Islet of Langerhans (tissue), 1 donor: Measurements from ENCODE around the gene SLC4A5.

Experiments used
- FAIRE-seq: peaks from one replicate; lab custom pipeline; 2011; peaks lifted over from hg19 to GRCh38; lab: Jason Lieb, UNC

SLC4A5 gene

DNA sequence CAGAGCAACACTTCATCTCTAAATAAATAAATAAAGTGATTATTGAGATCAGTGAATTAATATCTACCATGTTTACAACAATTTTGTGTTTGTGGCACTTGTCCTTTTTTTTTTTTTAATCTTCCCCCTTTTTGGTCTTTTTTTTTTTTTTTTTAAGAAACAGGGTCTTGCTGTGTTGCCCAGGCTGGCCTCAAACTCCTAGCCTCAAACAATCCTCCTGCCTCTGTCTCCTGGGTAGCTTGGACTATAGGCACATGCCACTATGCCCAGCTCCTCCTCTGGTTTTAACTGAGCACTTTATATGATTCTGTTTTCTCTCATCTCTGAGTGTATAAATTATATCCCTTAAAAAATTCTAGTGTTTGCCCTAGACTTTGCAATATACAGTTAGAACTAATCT, 30.3 kb downstream of the SLC4A5 start:
- no peak for FAIRE-seq

DNA sequence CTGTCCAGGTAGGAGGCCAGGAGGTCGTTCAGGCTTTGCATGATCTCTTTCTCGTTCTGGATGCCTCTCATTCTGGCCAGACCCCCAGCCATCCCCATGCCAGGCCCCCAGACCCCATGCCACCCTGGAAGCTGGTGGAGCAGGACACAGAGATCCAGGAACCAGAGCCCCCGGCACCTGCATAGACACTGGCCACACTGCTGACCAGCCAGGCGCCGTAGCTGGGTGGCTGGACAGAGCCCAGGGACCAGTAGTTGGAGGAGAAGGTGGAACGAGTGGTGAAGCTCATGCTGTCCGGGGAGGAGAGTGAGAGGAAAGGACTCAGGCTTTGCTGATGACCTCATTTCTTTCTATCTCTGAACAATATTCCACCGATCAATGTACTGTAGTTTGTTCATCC, 35.5 kb downstream of the SLC4A5 start:
- FAIRE-seq: no peak

DNA sequence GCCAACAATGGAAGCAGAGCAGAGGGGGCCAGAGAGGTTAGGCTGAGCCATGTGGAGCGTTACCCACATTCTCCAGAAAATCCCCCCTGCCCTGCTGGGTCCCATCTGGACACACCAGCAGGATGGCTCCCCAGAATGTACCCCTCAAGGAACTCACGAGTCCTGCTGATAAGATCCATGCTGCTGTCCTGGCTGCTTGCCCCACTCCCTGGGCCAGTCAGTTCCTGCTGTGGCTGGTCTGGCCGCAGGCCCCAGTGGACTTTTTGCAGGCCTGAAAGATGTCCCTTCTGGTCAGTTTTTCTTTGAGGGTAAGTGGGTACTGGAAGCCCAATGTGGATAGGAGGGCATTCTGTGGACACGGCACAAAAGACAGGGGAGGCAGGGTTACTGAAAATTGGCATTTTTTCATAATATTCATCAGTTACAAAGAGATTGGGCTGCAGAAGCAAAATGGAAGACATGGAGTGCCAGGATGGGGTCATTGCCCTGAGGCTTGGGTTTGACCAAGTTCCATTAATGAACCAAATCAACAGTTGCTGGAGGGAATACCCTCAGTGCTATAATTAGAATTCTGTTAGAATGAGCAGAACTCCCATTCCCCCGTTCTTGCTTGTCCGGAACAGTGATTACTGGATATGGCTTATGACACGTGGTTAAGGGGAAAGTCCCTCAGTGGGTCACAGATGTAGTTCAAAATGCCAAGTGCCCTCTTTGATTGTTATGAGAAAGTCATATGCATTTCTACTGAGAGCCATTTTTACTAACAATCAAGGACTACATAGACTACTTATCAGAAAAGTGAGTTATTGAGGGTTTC, 38.7 kb downstream of the SLC4A5 start:
- FAIRE-seq: no peak

DNA sequence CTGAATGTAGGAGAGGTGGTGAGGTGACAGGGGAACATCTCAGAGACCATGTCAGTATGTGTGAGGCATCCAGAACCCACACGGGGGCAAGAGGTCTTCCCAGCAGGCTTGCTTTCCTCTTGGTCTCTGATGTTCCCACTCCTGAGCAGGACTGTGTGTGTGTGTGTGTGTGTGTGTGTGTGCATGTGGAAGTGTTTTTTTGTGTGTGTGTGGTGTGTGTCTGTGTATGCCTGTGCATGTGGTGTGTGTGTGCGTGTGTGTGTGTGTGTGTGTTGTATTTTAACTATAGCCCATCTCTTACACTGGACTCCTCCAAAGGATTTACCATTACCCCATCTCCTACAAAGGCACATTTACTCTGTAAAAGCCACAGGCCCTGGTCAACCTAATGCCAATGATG, 40.4 kb downstream of the SLC4A5 start:
- FAIRE-seq: no peak

DNA sequence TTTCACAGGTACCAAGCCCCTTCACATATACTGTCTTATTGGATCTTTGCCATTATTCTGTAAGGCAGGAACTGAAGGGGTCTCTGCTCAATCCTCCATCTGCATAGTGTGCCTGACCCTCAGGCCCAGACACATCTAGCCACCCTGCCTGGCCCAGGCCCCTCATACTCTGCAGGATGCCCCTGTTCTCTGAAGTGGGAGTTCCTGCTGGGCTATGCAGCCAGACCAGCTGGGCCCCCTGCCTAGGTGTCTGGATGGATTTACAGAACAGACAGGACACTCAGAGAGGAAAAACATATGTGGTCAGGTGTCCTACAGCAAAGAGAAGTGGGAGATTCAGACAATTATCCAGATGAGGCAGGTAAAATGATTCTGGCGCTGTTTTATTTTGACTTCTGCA, 42.0 kb downstream of the SLC4A5 start:
- no peak for FAIRE-seq

DNA sequence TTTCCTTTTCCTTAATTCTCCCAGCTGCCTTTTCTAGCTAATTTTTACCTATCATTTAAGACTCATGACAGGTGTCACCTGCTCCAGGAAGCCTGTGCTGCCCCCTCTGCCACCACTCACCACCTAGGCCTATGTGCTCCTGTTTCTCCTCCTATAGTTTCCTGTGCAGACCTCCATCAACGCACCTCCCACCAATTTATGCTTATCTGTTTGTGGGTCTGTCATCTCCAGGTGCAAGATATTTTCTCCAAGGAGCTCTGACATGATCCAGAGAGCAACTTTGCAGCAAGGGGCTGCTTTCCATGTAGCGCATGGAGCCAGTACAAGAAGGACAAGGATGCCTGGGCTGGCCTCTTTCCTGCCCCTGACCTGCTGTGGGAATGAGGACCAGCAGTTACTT, 42.7 kb downstream of the SLC4A5 start:
- FAIRE-seq: no peak

DNA sequence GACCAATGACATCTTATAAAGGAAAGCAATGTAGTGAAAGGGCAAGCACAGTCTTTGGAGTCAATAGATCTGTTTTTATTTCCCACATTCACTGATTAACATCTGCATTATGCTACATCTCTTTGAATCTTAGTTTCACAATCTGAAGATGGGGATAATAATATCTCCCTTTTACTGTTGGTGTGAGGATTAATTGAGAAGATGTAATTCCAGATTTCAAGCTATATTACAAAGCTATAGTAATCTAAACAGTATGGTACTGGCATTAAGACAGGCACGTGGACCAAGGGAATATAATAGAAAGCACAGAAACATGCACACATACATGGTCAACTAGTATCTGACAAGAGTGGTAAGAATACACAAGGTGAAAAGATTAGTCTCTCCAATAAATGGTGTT, 45.3 kb downstream of the SLC4A5 start:
- no peak for FAIRE-seq

DNA sequence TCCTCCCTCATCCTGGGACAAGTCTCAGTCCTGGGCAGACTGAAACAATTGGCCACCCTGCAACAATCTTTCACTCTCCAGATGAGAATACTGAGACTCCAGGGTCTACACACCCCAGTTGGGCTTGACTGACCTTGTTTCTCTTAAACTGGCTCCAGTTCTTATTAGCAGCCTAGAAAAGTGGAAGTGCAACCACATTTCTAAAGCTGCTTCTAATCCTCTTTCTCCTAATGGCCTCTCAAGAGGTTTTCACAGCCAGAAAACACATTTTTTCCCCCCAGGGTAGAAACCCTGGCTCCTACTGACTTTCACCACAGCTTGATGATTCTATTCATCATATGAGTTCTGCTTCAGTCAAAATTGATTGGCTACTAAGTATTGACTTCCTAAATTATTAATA, 45.8 kb downstream of the SLC4A5 start:
- FAIRE-seq: no peak

DNA sequence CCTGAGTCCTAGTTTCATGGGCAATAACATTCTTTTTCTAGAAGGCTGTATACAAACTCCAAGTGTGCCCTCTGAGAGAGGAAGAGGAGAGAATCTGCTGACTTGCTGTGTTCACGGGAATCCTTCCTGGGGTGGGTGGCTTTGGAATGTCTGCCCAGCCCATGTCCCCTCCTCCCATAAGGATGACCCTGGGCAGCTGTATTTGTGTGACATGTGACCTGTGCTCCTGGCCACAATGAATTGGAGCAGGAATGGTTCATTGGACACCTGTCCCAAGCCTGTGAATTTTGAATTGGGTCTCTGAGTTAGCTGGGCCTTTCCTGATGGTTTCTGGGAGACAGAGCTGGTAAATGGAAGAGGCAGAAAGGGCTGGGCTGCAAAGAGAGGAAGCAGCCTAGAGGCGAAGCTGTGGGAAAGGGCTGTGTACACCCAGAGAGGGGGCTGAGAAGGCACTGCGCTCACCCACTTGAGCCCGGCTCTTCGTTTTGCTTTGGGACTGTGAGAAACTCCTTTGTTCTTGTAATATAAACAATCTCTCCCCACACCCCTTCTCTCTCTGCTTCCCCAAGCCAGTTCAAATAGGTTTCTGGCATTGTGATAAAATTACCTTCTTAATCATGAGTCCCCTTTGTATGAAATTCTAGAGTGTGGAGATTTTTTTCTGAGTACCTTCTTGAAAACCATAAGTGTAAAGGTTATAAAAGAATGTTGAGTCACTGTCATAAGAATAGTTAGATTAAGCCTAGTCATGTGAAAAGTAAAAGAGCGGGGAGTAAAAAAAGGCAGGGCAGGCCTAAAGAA, 49.8 kb downstream of the SLC4A5 start:
- no peak for FAIRE-seq

DNA sequence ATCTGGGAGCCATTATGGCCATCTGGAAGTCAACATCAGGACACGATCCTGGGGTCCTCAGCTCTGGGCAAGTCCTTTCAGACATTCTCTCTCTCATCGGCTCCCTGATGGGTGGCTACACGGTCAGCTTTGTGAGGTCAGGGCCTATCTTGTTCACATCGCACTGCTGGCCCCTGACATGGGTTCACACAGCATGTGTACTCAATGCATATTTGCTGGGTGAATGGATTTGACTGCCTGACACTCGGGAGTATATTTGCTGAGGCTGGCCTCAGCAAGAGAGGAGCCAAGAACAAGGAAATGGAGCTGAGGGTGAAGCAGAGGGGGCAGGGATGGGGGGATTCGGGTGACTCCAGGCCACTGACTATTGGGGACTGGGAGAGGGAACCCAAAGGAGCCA, 50.5 kb downstream of the SLC4A5 start:
- no peak for FAIRE-seq

DNA sequence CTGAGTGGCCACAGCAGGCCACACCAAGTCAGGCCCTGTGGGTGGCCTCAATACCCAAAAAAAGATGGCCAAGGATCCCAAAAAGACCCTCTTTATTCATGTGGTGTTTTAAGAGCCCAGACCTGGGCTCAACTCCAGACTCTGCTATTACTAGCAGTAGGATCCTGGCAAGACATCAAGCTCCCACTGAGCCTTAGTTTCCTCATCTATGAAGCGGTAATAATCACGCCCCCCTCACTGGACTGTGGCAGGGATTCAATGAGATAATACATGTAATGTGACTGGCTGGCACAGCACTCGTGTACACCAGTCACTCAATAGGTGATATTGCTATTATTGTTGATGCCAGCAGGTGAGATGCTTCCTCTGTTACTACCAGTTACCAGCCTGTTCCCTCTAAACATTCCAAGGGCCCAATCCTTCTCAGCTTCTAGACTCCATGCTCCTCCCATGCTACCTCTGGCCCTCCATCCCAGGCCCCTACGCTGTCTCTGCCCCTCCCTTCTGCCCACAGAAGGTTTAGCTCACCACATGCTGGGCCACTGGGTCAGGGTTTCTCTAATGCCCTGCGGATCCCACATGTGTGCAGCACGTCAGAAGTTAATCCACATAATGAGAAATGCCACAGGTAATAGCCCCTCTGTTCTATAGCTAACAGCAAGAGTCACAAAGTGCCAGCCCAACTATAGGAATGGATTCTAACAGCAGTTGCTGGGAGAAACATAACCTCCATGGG, 51.2 kb downstream of the SLC4A5 start:
- FAIRE-seq: no peak

DNA sequence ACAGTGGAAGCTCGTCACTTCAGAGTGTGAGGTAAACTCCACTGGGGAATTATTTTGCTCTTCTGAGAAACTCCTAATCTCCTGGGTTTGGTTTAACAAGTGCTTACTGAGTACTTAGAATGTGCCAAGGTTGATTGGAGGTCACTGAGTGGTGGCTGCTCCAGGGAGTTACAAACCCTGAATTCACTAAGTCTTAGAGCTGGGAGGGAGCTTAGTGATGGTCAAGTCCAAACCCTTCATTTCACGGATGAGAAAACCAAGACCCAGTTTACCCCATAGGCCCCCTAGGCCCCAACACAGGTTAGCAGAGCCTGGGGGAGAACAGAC, 52.0 kb downstream of the SLC4A5 start:
- FAIRE-seq: no peak

DNA sequence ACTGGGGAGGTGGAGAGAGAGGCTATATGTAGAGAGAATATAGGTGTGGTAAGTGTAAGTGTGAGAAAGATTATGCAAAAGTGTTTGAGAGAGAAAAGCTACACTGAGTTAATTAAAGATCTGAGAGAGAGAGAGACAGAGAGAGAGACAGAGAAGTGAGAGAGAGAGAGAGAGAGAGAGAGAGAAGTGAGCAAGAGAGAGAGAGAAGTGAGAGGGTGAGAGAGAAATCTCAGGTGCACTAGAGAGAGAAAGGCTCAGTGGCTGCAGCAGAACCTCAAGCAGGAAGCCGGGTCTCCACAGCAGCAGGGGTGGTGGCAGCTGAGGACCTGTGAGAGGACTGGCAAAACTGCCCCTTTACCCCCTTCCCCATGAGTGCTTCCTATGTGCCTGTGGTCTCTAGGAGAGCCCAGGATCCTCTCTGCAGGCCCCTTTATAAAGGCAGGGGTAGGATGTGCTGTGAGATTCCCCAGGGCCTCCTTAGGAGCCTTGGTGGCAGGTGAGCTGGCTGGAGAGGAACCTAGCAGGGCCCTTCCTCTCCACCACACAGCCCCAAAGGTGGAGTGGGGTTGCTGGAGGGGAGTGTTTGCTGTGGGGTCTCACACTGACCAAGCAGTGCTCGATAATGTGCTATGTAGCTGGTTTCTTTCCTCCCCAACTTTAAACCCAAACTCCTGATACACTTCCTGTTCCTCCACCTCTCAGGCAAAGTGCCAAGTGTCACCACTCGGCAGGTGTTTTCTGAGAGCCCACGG, 52.6 kb downstream of the SLC4A5 start:
- FAIRE-seq: no peak

DNA sequence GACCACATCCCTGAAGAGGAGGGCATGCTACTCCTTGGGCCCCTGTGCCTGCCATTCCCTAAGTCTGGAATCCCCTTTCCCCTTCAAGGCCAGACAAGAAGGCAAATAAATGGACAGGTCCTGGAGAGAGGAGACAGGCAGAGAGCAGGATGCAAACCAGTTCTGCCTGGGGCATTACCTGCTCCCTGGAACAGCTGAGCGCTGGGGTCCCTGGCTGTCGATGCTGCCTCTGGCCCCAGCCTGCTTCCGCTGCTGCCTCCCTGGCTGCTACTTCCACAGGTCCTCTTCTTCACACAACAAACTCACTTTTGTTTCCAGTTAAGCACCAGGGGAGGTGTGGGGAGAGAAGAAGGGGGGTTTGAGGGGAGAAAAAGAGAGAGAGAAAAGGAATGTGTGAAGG, 53.1 kb downstream of the SLC4A5 start:
- FAIRE-seq: no peak

DNA sequence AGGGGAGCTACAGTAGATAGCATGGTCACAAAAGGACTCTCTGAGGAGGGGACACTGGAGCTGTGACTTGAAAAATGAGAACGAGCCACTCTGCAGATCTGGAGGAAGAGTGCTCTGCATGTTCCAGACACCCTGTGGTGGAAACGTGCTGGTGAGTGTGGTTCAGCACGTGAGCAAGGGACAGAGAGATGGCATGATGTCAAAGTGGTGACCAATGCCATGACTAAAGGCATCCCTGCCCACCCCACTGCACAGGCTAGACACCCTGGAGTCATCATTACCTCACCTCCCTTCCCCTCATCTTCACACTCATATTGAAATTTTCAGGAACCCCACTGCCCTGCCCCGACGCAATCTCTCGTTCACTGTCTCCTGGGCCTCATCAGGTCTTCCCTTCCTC, 56.5 kb downstream of the SLC4A5 start:
- FAIRE-seq: no peak

DNA sequence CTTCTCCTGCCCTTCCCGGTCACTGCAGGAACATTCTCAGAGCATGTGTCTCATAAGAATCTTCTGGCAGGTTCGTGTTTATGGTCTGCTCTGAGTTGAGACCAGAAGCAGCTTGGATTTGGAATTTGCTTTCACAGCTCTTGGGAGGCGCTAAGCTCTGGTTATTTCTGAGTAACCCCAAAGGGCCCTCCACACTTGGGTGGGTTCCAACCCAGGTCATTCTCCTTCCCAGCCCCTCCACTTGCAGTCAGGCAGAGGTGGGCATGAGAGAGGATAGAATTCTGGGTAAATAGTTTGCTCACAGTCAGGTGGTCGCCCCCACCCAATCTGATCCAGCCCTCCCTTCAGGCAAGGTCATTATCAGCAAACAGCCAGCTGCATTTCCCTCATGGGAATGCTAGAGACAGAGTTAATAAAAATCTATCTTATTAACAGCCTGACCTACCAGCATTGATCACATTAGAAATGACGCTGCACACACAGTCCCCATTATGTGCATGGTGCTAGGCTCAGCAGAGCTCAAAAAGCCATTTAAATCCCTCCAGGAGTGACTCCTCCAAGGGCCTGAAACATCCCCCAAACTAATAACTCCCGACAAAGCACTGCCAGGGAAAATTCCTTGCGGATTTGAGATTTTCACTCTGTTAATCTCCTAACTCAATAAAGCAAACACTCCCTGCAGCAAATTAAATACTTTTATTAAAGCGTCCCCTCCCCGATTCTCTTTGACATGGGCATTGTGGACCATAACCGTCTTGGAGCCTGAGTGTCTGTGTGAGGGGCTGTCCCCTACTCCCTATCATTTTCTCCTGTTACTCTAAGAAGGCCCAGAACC, 61.9 kb downstream of the SLC4A5 start:
- no peak for FAIRE-seq

DNA sequence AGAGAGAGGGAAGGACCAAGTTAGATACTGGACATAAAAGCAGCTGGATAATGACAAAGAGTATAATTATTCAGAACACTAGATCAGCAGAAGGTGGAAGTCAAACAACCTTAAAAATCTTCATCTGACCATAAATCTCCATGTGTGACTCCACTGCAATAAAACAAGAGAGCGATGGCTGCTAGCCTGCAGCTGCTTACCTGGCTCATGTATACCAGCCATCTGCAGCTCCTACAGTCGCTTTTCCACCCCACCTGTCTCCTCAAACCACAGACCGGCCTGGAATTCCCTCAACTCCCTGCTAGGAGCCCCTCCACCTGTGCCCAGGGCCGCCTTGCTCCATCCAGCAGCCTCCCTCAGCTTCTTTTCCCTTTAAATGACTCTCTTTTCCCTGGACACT, 64.5 kb downstream of the SLC4A5 start:
- no peak for FAIRE-seq

DNA sequence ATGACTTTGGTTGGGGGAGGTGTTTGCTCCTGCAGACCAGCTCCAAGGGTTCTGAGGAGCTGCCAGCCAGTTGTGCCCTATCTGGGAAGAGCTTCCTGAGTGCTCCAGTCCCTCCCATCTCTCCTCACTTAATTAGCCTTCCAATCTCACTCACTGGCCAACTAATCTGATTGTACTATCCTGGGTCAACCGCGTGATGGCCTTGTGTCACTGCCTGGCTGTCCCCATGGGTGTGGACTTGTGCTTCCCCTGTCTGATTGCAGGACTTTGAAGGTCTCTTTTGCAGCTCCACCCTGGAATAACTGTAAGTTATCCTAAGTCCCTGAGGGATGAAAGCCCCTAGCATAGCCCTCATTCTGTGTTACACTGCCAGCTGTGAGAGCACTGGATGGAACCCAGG, 65.0 kb downstream of the SLC4A5 start:
- FAIRE-seq: no peak

DNA sequence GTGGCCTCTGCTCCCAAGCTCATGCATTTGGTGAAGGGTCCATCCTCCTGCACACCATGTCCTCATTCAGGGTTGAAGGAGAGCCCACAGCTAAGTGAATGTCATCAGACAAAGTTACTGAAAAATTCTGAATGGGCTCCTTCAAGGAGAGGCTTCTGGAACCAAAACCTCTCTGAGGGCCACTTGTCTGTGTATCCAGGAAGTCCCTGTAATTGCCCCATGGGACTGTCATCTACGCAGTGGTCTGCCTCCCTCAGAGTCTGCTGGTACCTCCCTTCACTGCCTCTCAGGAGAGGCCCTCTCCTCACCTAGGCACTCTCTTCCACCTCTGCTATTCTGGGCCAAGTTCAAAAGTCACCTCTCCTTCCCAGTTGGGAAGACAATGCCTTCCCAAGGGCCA, 68.0 kb downstream of the SLC4A5 start:
- FAIRE-seq: no peak

DNA sequence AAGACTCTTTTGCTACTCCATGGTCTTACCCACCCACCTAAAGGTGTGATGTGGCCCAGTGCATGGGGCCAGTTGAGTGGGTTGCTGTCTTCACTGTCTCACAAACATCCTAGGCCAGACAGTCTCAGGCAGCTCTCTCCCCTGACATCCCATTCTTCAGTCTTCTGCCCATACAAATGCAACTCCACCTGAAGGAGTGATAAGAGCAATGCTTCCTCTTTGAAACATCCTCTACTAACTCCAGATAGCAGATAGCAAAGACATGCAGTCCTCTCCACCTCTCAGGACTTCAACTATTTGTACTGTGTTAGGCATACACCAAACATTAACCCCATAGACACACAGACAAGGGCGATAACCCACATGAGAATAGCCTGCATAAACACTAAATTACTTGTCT, 73.5 kb downstream of the SLC4A5 start:
- FAIRE-seq: no peak

DNA sequence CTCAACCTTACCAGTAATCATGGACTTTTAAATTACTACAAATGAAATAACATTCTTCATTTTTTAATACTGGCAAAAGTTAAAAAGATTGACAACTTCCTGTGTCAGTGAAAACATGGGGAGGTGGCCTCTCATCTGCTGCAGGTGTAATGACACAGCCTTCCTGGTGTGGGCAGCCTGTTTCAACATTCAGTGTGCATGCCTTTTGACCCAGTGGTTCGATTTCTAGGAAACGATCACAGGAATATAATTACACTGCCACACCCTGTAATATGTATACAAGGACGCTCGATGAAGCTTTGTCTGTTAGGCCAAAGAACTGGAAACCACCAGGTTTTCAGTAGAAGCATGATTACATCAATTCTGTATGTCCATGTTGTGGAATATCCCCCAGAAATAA, 76.1 kb downstream of the SLC4A5 start:
- no peak for FAIRE-seq

DNA sequence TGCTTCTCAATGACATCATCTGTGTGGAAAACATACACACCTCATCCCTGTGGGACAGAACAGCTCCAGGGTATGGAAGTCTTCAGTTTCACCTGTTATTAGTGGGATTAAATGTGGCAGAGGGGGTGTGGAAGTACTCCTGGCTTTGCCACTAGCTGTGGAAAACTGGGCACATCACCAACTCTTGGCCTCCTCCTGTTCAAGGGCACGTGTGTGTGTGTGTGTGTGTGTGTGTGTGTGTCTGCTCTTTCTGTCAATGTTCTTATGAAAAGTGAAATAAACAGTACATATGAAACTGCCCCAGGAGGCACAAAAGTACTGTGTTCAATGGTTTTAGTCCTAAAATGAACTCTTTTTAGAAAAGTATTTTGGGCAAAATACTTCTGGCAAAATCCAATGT, 78.9 kb downstream of the SLC4A5 start:
- no peak for FAIRE-seq
